Liver (tissue), 9 donors: ENCODE measurements around the gene DDOST. TPM values are rescaled to one million over a fixed set of nuclear protein-coding genes. Genes with fewer than 3 reads are reported as not detected.

Source experiments
- DNase-seq: peaks from one replicate; pipeline ENCODE4 v3.0.0-alpha.2; 2017; ENCODE audit warnings: low spot score
- H3K27ac ChIP-seq, 2 donors: one replicate each; pipeline ENCODE4 v1.7.0; 2013; ENCODE audit warnings: inconsistent platforms in 2 of 2, low read length in 2 of 2, control low read depth in 1 of 2, low read depth in 1 of 2, mild to moderate bottlenecking in 1 of 2
- H3K27me3 ChIP-seq, 4 donors: one replicate each; pipeline versions ENCODE4 v1.6.1 to v1.7.0; 2013; ENCODE audit warnings: low read length in 3 of 4, inconsistent platforms in 1 of 4, mild to moderate bottlenecking in 1 of 4, moderate library complexity in 1 of 4; ENCODE audit not compliant: control insufficient read depth in 4 of 4, insufficient read depth in 4 of 4
- H3K36me3 ChIP-seq, 4 donors: one replicate each; pipeline versions ENCODE4 v1.6.1 to v1.7.0; 2013; ENCODE audit warnings: low read length in 3 of 4, mild to moderate bottlenecking in 3 of 4, low read depth in 1 of 4, moderate library complexity in 1 of 4; ENCODE audit not compliant: control insufficient read depth in 4 of 4, insufficient read depth in 3 of 4
- H3K4me1 ChIP-seq, 4 donors: one replicate each; pipeline versions ENCODE4 v1.6.1 to v1.7.0; 2013; ENCODE audit warnings: low read length in 3 of 4, mild to moderate bottlenecking in 3 of 4, moderate library complexity in 1 of 4; ENCODE audit not compliant: control insufficient read depth in 4 of 4, insufficient read depth in 4 of 4
- H3K4me3 ChIP-seq, 3 donors: one replicate each; pipeline versions ENCODE4 v1.6.1 to v1.7.0; 2013; ENCODE audit warnings: low read length in 3 of 3, control low read depth in 1 of 3, low read depth in 1 of 3, mild to moderate bottlenecking in 1 of 3
- H3K9ac ChIP-seq, 2 donors: one replicate each; pipeline ENCODE4 v1.7.0; 2013; ENCODE audit warnings: low read length in 2 of 2, mild to moderate bottlenecking in 2 of 2, moderate library complexity in 2 of 2, control low read depth in 1 of 2, low read depth in 1 of 2
- H3K9me3 ChIP-seq, 4 donors: one replicate each; pipeline versions ENCODE4 v1.6.1 to v1.7.0; 2013; ENCODE audit warnings: low read length in 3 of 4; ENCODE audit not compliant: control insufficient read depth in 4 of 4
- ATF3 ChIP-seq: IDR thresholded peaks from 2 replicates; pipeline ENCODE4 v1.6.1; 2016; ENCODE audit warnings: antibody characterized with exemption
- CTCF ChIP-seq: fragments of 150-350 bp; IDR thresholded peaks from 2 replicates; pipeline ENCODE4 v1.5.1; 2017; ENCODE audit warnings: improper control_type of control experiment, low read depth, low read length; ENCODE audit not compliant: missing input control
- EGR1 ChIP-seq, 2 donors: IDR thresholded peaks; 2 replicates each; pipeline ENCODE4 v1.6.1; 2016 to 2018; ENCODE audit warnings: antibody characterized with exemption in 2 of 2, low read depth in 2 of 2
- FOXA1 ChIP-seq: IDR thresholded peaks from 2 replicates; pipeline ENCODE4 v1.6.1; 2016; ENCODE audit warnings: antibody characterized with exemption
- FOXA2 ChIP-seq: IDR thresholded peaks from 2 replicates; pipeline ENCODE4 v1.6.1; 2016; ENCODE audit warnings: antibody characterized with exemption
- GABPA ChIP-seq, 2 donors: IDR thresholded peaks in 1 of 2; conservative IDR thresholded peaks in 1 of 2; 2 replicates each; pipeline ENCODE4 v1.6.1; 2016; ENCODE audit warnings: antibody characterized with exemption in 2 of 2, mild to moderate bottlenecking in 1 of 2, moderate library complexity in 1 of 2
- HNF4A ChIP-seq, 2 donors: conservative IDR thresholded peaks; 2 replicates each; pipeline ENCODE4 v1.6.1; 2016; ENCODE audit warnings: antibody characterized with exemption in 2 of 2, mild to moderate bottlenecking in 2 of 2
- HNF4G ChIP-seq: IDR thresholded peaks from 2 replicates; pipeline ENCODE4 v1.6.1; 2016; ENCODE audit warnings: antibody characterized with exemption
- JUND ChIP-seq, 2 donors: IDR thresholded peaks; 2 replicates each; pipeline ENCODE4 v1.6.1; 2016; ENCODE audit warnings: antibody characterized with exemption in 2 of 2
- MAX ChIP-seq: IDR thresholded peaks from 2 replicates; pipeline ENCODE4 v1.6.1; 2016; ENCODE audit warnings: antibody characterized with exemption
- NR2F2 ChIP-seq: IDR thresholded peaks from 2 replicates; pipeline ENCODE4 v1.6.1; 2016; ENCODE audit warnings: antibody characterized with exemption
- RAD21 ChIP-seq, 2 donors: IDR thresholded peaks; 2 replicates each; pipeline ENCODE4 v1.6.1; 2016; ENCODE audit warnings: antibody characterized with exemption in 2 of 2, mild to moderate bottlenecking in 2 of 2
- REST ChIP-seq: IDR thresholded peaks from 2 replicates; pipeline ENCODE4 v1.6.1; 2016; ENCODE audit warnings: antibody characterized with exemption, mild to moderate bottlenecking
- RXRA ChIP-seq, 2 donors: IDR thresholded peaks; 2 replicates each; pipeline ENCODE4 v1.6.1; 2017 to 2018; ENCODE audit warnings: antibody characterized with exemption in 2 of 2, mild to moderate bottlenecking in 1 of 2
- SP1 ChIP-seq: IDR thresholded peaks from 2 replicates; pipeline ENCODE4 v1.6.1; 2018; ENCODE audit warnings: antibody characterized with exemption, mild to moderate bottlenecking
- TAF1 ChIP-seq: conservative IDR thresholded peaks from 2 replicates; pipeline ENCODE4 v1.6.1; 2016; ENCODE audit warnings: antibody characterized with exemption, mild to moderate bottlenecking
- YY1 ChIP-seq: IDR thresholded peaks from 2 replicates; pipeline ENCODE4 v1.6.1; 2016; ENCODE audit warnings: antibody characterized with exemption, mild to moderate bottlenecking
- ZBTB33 ChIP-seq: IDR thresholded peaks from 2 replicates; pipeline ENCODE4 v1.6.1; 2016; ENCODE audit warnings: antibody characterized with exemption
- WGBS: extraction: QIAGEN DNeasy Blood & Tissue Kit; methylation state at CpG from one replicate; pipeline ENCODE4 v1.1.7; 2013; 5-methylcytosine and 5-hydroxymethylcytosine counted together
- polyA plus RNA-seq, 2 donors: library from polyadenylated mRNA; stranded (reverse) in 1 of 2; unstranded in 1 of 2; fragments of 200-250 nt in 1 of 2; fragments of >200 nt in 1 of 2; fragmentation: Nextera tagmentation in 1 of 2; extraction: Ambion mirVana in 1 of 2; gene quantifications; one replicate each; pipeline versions ENCODE4 v1.2.1 to v1.2.3, GENCODE V29; 2013 to 2015
- total RNA-seq, 2 donors: library from RNA; depleted of rRNA; stranded (reverse); fragments of >200 nt; gene quantifications; one replicate each; pipeline ENCODE4 v1.2.3, GENCODE V29; 2014
- donor health status: healthy.
- donor health status: healthy.
- donor health status: healthy.
- donor health status: healthy.
- donor health status: healthy.

DDOST gene
- total and polyA plus RNA-seq, 4 donors = 70.2 to 193 (median 164) TPM

GRCh38 chr1:20709868-20710267 lies 48.7 kb upstream of the DDOST start:
- Histone ChIP-seq H3K27ac (no peak overlapping the region), H3K36me3 (no peaks in the 10 kb centered on the region), H3K4me1 (no peaks in the 10 kb centered on the region), H3K4me3 (no peak overlapping the region), H3K27me3 (no peaks in the 10 kb centered on the region), H3K9ac (no peak overlapping the region), H3K9me3 (no peaks in the 10 kb centered on the region)
- TF ChIP-seq FOXA1 (no peak), SP1 (no peak), HNF4G (no peak), JUND (IDR thresholded peaks at IDR 0.05) (no peak), RXRA (IDR thresholded peaks at IDR 0.05) (no peak), CTCF (no peak), YY1 (no peak), EGR1 (IDR thresholded peaks at IDR 0.05; ENCODE audit: low read depth in 2 of 2) (no peak), RAD21 (IDR thresholded peaks at IDR 0.05) (no peak), ZBTB33 (no peak), NR2F2 (no peak), HNF4A (conservative IDR thresholded peaks at IDR 0.05) (no peak), GABPA (IDR thresholded peaks at IDR 0.05 in 1 of 2, conservative IDR thresholded peaks at IDR 0.05 in 1 of 2) (no peak), REST (no peak), ATF3 (no peak), FOXA2 (no peak), MAX (no peak), TAF1 (no peak)
- DNase-seq = no peak
- 97% methylated on average over 3 of the region's 3 CpGs for WGBS
